ENCODE data around the gene DPP6. TPM values are rescaled to one million over a fixed set of nuclear protein-coding genes. Genes with fewer than 3 reads are reported as not detected.

Gene DPP6
- total RNA-seq, 1 donor from 2014 or later: not detected

DNA sequence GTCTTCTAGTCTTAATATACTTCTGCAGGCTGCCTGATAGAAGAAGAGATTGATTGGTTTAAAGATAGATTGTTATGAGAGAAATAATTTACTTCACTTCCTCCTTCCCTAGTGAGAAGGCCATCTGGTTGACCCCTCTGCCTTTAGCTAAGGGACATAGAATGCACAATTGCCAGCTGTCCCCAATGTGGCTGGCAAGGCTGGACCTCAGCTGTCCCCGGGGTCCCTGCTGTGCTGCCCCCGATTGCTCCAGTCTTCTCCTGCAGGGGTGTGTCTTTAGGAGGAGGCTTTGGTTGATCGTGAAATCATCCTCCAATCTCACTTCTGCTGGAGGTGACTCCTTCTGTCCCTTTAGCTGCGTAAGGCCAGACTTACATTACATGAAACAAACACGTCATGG is 388.5 kb downstream of the DPP6 start:
- intact Hi-C loops (cut with micrococcal nuclease): no loop called here

DNA sequence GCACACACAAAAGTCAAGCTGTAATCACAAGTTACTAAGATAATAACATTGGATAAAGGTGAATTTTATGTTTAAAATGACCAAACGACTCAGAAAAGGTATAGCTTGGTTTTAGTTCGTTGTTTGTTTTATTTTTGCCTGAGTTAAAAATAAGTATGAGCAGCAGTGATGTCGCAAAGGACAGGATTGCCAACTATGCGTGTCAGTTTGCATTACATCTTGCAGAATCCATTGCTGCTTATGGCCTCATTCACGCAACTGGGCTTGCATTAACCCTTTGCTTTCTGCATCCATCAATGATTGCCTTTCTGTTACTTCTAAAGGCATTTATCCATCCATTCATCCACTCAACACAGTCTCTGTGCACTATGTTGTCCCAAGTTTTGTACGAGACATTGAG is 389.6 kb downstream of the DPP6 start:
- intact Hi-C loops (cut with micrococcal nuclease): no loop called here

GRCh38 chr7:154442939-154443338 is 390.7 kb downstream of the DPP6 start:
- intact Hi-C loops (cut with micrococcal nuclease): no loop called here

GRCh38 chr7:154450451-154450850 is 398.3 kb downstream of the DPP6 start:
- intact Hi-C loops (cut with micrococcal nuclease): no loop called here

- intact Hi-C loops (cut with micrococcal nuclease): no loop called here
These were observed 399.6 kb downstream of the DPP6 start for GRCh38 chr7:154451480-154452457.

- intact Hi-C loops (cut with micrococcal nuclease): no loop called here
These were observed 411.6 kb downstream of the DPP6 start for GRCh38 chr7:154463794-154464193.

- intact Hi-C loops (cut with micrococcal nuclease): no loop called here
These were observed 417.5 kb downstream of the DPP6 start for GRCh38 chr7:154469652-154470051.

DNA sequence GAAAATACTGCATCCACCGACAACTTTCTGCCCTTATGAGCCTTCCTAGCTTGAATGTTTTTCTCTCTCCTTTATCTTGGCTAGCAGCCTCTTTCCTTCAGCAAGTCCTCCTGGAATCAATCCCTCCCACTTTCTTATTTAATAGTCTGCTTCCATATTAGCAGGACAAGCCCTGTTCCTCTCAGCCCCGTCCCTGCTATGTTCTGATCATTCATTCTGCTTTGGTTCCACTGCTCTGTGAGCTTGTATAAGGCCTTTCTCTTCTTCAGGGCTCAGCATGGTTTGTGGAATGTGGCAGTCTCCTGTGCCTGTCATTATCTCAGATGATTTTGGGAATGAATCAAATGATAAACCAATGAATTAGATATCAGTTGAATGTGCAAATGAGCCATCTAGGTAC is 420.1 kb downstream of the DPP6 start:
- intact Hi-C loops (cut with micrococcal nuclease): no loop called here

GRCh38 chr7:154473360-154473759 is 421.2 kb downstream of the DPP6 start:
- intact Hi-C loops (cut with micrococcal nuclease): no loop called here

DNA sequence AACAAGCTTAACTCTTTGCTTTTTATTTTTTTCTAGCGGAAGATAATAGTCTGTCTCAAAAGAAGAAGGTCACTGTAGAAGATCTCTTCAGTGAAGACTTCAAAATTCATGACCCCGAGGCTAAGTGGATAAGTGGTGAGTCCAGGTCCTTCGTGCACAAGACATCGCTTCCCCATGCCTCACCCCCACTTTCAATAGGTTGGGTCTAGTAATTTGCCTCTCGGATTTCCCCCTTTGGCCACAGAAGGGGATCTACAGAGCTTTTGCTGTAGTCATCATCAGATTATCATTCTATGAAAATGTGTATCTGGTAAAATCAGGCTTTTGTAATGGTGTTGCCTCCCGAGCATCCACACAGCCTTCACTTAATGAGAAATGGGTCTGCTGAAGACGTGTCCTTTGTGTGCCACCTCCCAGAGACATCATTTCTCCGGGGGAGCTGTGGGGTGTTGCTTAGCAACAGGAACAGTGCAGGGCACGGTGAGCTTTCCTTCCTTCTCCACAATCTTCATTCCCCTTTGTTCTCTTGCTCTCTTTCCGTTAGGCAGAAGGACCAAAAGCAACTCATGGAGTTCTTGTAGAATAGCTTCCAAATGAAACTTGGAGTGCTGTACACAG is 422.8 kb downstream of the DPP6 start:
- intact Hi-C loops (cut with micrococcal nuclease): no loop called here

DNA sequence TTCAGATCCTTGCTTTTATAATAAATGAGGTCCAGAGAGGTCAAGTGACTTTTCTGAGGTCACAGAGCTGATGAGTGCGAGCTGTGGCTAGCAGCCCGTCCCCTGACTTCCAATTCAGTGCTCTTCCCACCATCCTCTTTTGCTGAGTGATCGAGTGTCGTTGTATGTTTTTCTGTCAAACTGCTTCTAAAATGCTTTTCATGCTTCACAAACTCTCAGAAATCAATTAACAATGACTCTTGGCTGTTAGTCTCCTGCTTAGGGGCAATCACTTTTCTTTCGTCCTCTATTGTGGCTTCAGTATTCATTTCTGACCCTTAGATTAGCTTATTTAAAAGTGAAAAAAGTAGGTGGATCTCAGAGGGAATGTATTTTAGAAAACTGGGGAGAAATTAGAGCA is 423.7 kb downstream of the DPP6 start:
- intact Hi-C loops (cut with micrococcal nuclease): no loop called here

DNA sequence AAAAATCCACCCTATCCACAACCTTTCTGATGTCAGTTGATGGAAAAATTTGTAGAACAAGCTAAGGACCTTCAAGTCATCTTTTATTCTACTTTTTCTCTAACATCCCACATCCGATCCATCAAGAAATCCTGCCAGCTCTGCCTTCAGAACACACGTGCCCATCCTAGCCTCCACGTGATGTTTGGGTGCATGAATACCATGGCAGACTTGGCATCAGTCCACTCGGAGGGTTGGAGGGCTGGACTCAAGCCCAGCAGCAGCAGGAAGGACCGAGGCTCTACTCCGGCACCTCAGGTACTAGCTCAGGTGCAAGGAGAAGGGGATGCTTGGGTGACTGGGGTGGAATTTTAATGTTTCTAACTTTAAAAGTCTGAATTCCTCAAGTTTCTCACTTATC is 428.6 kb downstream of the DPP6 start:
- intact Hi-C loops (cut with micrococcal nuclease): no loop called here

DNA sequence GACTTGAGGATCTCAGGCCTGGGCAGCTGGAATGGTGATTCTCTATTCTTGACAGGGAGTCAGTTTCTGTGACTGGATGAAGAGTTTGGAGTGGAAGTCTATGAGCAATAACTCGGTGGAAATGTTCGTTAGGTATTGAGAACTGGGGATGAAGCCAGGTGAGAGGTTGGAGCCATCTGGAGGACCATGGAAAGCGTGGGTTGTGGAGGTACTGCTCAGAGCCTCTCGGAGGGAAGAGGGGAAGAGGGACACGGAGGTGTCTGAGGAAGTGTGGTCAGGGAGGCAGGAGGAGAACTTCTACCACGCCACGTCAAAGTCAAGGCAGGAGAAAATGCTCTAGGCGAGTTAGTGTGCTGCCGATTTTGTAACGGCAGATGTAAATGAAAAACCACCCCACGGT is 430.7 kb downstream of the DPP6 start:
- intact Hi-C loops (cut with micrococcal nuclease): no loop called here

GRCh38 chr7:154484406-154484805 is 432.2 kb downstream of the DPP6 start:
- intact Hi-C loops (cut with micrococcal nuclease): no loop called here

- intact Hi-C loops (cut with micrococcal nuclease): no loop called here
These were observed 432.7 kb downstream of the DPP6 start for GRCh38 chr7:154484943-154485342.

DNA sequence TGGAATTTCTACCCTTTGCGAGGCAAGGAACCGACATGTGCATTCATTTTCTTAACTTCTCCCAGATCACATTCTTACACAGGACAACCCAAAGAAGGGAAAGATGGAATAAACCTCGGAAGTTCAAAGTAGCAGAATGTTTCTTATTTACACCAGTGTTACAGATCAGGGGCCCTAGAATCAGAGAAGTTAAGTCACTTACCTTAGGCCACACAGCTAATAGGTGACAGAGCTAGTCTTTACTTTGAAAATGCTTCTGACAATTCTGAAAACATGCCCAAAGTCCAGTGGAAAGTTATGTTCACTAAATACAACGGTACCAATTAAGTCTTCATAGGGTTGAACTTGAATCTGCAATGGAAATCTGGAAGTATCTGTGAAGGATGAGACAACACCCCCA is 437.7 kb downstream of the DPP6 start:
- intact Hi-C loops (cut with micrococcal nuclease): no loop called here

DNA sequence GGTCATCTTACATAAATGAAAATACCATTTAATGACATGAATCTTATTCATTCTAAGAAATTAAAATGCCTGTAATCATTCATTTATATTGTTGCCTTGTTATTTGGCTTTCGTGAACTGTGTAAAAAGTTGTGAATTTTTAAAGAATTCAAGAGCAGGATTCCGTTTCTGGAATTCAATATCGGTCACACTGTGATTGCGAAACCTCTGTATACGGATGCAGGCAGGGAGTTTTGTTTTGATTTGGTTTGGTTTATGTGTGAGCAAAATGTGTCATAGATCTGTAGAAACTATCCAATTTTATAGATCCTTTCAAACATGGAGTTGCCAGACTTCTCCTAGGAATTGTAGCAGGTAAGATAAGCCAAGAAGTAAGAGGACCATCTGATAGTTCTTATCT is 441.4 kb downstream of the DPP6 start:
- intact Hi-C loops (cut with micrococcal nuclease): no loop called here

GRCh38 chr7:154497751-154498150 is 445.6 kb downstream of the DPP6 start:
- intact Hi-C loops (cut with micrococcal nuclease): no loop called here

DNA sequence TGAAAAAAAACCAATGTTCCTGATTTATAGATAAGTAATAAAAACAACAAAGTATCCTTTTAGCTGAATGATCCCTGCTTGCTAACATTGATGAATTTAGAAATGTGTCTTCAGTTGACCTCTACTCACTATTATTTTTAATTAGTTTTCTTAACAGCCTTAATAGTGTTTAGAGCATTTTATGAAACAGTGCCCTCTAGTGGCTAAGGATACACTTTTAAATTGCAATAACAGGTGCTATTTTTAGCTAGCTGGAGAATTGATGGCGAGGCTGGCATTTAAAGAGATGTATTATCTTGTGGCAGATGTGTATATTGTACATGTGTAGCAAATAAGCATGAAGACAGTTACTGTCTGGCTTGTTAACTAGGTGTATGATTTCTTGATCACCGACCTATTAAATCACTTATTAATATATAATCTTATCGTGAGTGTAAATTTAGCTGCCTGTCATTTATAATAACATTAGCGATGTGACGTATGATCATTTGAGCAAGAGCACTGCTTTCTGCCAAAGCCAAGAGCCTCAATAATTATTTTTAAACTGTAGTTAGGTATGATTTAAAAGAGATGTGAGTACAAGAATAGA is 451.9 kb downstream of the DPP6 start:
- intact Hi-C loops (cut with micrococcal nuclease): loop anchor here (10.0 kb wide), 1 partner anchor 1669 kb away; no protein-coding TSS in a partner anchor

DNA sequence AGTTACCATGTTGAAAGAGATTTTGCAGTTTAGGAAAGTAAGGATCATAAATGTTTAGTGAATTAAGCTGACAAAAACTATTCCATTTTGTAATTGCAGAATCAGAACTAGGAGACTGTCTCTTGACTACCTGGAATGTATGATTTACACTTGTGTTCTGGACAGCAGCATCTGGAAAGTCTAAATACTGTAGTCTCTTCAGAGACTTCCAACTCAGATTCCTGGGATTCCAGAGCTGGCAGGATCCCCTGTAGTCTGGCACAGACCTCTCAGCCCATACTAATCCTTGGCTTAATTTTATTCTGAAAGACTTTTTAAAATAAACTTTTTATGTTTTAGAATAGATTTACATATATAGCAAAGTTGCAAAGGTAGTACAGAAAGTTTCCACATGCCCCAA is 452.7 kb downstream of the DPP6 start:
- intact Hi-C loops (cut with micrococcal nuclease): loop anchor here (10.0 kb wide), 1 partner anchor 1670 kb away; no protein-coding TSS in a partner anchor

DNA sequence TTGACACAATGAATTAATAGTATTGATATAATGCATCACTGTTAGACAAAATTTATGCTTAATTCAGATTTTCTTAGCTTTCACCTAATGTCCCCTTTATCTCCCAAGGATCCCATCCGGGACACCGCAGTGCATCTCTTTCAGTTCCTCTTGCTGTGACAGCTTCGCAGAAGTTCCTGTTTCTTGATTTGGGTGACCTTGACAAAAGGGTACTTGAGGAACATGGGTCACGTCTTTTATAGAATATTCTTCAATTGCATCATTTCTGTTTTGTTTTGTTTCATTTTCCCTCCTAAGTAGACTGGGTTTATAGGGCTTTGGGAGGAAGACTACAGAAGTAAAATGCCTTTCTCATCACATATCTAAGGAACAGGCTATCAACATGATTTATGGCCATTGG is 453.2 kb downstream of the DPP6 start:
- intact Hi-C loops (cut with micrococcal nuclease): loop anchor here (10.0 kb wide), 1 partner anchor 1671 kb away; no protein-coding TSS in a partner anchor

- intact Hi-C loops (cut with micrococcal nuclease): loop anchor here (10.0 kb wide), 1 partner anchor 1674 kb away; no protein-coding TSS in a partner anchor
These were observed 457.0 kb downstream of the DPP6 start for GRCh38 chr7:154509192-154509591.

Measured in T-helper 1 cell treated with Interleukin-12 subunit alpha and Interleukin-12 subunit beta and Interleukin-4 antibody, amounts not matched to agents 30 ng/mL and 1 ng/mL, for 36 hours (primary cell).